NCI-H1436 (cell line): ENCODE data around the gene NR6A1.
A peak's percentile ranks its signal among the peaks of the same experiment; 100 is the strongest.

Experiments
- DNase-seq: peaks from one replicate; lab custom pipeline; 2025; lab: John Stamatoyannopoulos, UW

NR6A1 gene

DNA sequence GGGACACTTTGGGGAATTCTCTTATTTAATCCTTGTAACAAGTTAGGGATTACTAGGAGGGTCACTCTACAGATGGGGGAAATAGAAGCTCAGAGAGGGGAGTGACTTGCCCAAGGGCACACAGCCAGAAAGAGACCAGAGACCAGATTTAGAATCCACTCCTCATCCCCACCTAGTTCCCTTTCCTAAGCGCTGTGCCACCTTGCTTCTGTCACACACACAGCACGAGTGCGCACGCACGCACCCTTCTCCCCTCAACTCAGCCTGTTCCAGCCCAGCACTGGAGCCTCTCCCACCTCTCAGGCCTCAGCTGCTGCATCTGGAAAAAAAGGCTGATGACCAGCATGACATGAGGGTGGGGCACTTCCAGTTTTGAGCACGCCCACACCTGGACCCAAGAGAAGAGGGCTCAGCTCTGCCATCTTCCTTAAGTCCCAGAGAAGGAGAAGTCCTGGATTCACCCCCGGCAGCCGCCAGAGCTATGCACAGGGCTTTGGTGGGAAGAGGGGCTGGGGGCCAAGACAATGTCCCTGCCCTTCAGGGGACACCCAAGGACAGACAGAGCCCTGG is 282.4 kb downstream of the NR6A1 start:
- DNase-seq, result no peak

DNA sequence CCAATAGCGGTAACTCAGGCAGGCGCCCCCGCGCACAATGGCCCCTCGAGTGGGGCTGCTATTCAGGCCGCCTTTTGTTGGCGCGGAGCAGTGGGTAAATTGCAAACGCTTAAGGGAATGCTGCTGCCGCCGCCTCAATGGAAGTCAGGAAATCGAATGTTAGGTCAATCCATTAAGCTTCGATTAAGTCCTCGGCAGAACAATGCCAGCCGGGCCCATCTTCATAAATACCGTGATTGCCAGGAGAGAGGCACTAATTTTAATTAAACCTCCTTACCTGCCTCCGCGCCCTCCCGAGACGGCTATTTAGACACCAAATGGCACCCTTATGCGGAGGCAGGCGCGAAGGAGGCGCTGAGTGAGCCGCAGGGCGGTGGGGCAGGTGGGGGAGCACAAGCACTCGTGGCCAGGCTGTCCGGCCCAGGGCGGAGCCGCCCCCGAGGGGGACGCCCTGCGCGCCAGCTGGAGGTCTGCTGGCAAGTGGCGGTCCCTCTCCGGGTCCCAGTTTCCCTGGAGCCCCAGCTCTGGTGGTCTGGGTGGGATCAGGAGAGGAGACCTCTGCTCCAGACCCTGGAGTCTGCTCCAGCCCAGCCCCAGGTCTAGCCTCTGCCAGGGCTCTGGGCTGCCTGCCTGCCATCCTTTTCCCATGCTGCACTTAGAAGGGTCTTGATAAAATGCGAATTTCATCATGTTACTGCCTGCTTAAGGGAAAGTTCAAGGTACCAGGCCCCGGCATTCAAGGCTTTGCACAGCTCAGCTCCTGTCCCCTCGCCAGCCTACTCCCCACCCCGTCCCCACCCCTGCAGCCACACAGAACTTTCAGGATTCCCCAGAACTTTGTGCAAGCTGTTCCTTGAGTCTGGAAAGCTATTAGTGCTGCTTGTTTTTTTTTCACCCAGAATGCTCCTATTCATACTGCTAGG is 283.6 kb downstream of the NR6A1 start:
- peak; percentile 44 for DNase-seq

DNA sequence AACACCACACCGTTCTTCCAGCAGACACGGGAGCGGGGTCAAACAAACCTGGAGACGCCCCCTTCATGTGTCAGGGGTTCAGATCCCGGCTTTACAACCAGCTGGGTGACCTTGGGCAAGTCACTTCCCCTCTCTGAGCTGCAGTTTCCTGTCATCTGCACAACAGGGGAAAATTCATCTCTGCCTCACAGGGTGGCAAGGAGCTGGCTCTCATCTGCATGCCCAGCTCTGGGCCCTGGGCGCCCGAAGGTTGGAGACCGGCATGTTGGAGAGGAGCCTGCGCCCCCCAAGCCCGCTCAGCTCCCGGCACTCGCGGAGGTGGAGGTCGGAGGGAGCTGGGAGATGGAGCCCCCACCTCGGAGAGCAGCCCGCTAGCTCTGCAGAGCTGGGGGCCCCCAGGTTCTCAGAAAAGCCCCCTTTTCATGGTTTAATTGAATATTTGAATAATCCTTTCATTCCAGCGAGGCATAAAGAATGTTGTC is 284.3 kb downstream of the NR6A1 start:
- no peak for DNase-seq

DNA sequence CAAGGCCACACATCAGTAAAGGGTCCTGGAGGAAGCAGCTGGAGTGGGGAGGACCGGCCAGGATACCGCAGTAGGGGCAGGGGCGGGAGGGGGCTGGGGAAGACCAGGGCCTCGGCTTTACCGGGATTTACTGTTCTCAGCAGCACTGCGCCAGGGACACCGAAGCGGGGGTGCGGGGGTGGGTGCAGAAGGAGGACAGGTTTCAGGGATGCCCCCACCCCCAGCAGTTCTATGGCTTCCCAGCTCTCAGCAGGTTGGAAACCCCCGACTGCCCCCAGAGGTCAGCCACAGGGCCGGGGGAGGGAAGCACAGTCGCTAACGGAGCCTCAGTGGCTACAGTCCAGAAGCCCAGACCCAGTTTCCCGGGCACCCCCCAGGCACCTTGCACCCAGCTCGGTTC is 285.2 kb downstream of the NR6A1 start:
- DNase-seq, result no peak

DNA sequence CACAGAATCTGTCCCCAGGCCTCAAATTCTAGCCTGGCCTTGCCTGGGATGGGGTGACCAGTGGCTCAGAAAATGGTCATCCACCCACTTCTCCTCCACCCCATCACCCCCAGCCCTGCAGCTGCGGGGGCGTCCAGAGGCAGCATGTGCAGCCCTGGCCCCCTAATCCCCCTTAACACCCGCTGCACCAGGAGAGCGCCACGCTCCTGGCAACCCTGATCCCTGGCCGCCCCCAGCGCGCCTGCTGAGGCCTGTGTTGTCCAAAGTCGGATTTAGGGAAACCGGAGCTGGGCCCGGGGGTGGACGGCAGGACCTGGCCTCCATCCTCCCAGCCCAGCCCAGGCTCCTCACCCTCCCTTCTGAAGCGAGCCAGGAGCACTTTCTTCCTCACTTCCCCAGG is 285.9 kb downstream of the NR6A1 start:
- DNase-seq, result no peak

DNA sequence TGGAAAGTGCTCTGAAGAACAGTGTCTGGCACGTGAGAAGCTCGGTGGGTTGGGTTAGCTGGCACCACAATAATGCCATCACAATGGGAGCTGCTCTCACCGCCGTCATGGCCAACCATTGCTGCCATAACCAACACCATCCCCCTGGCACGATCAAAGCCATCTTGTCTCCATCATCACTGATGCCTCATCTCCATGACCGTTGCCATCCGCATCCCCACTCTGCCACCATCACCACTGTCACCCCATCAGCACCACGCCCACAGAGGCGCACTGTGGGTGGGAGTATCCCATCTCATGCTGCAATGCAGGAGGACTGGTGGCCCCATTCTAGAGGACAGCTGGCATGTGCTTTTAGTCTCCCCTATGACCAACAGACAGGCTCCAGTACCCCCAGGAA is 287.6 kb downstream of the NR6A1 start:
- DNase-seq, result no peak

DNA sequence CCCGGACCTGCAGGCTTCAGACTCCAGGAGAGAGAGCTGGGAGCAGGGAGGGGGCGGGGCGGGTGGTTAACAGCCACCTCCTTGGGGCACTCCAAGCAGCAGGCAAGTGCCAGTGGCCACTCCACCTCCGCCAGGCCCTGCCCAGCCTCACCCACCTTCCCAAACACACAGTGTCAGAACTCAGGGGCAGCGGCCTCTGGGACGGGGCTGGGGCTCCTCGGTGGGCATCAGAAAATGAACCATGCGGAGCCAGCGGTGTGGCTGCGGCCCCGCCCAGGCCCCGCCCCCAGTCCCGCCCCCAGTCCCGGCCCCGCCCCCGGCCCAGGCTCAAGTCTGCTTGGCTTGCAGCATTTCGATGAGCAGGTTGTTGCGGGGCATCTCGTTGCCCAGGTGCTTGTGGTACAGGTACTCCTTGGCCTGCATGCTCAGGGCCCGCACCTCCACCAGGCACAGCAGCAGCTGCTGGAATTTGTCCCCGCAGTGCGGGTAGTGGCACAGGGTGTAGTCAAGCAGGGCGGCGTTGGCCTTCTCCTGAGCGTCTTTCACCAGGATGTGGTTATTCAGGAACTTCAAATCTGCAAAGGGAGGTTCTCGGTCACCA is 288.6 kb downstream of the NR6A1 start:
- no peak for DNase-seq

DNA sequence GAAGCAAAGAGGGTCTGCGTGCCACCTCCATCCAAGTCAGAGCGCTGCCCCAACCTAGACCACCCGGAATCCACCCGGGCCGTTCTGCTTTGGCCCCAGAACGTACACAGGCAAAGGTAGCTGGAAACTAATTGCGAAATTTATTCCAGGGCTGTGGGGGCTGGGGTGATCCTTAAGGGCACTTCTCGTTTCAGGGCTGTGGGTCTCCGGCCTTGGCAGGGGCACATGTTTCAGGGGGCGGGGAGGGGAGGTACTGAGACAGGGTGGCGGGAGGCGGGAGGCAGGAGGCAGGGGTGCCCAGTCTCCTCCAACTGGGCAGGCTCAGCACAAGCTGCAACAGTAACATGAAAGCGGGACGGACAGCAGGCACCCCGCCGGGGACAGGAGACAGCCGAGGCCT is 290.0 kb downstream of the NR6A1 start:
- DNase-seq, result no peak

DNA sequence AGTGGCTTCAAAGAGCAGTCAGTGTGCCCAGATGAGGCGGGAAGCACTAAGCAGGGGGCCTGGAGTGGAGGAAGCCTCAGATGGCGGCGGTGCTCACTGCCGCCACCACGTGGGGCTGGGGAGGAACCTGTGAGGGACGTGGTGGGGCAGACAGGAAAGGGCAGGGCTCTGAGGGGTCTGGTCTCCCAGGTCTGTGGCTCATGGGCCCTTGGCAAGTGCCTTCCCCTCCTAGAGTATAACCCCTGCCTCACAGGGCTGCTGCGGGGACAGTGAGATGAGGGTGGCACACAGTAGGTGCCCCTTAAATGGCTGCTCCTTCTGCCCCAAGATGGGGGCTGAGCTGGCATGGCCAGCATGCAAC is 290.5 kb downstream of the NR6A1 start:
- DNase-seq, result peak; percentile 30

DNA sequence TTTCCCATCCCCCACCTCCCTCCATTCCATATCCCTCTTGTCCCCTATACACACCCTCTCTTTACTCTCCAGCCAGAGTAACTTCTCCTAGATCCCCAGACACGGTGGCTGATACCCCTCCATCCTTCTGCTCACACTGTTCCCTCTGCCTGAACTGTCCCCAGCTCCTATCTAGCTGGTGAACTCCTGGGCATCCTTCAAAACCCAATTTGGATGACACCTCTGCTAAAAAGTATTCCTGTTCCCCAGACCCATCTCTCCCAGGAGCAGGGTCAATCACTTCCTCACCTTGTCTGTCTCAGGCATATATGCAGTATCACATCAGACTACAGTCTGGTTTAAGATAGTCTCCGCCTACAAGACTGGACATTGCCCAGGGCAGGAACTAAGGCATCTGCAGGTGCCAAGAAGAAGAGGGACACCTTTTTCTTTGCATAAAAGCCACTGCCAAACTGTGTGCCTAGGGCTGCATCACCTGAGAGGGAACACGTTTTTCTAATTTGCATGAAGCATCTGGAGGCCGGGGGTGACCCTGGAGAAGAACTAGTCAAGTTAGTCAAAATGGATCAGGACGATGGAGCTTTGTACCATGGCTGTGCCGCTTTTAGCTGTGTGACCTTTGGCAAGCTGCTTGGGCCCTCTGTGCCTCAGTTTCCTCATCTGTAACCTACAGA is 291.0 kb downstream of the NR6A1 start:
- no peak for DNase-seq

DNA sequence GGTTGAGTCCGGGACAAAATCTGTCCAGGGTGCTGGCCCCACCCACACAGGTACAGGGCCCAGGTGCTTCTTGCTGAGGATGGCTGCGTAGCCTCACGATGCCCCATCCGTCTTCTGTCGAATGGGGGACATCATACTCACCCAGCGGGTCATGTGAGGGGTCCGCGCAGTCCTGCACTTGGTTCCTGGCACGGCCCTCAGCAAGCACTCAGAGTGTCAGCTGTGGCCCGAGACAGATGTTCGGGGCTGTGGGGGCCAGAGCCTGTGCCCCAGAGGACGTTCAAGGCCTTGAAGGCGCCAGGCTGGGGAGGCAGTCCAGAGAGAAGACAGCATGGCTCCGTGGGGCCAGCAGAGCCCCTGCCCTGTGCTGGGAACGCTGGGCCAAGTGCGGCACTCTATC is 291.7 kb downstream of the NR6A1 start:
- no peak for DNase-seq

DNA sequence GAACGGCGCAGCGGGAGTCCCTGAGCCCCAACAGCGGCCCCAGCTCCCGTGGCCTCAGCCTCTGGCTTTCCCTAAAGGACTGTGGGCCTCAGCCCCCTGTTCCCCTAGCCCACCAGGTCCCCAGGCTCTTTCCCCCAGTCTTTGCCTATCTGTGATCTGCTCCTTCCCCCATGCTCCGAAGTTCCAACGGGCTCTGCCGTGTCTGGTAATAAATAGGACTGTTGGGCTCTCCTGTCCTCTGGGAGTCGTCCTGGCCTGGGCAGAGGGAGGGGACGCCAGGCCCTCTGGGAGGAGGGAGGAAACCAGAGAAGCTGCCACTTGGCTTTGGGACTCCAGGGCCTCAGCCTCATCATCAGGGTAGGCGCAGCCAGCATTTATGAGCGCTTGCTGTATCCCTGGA is 292.8 kb downstream of the NR6A1 start:
- peak; percentile 65 for DNase-seq

DNA sequence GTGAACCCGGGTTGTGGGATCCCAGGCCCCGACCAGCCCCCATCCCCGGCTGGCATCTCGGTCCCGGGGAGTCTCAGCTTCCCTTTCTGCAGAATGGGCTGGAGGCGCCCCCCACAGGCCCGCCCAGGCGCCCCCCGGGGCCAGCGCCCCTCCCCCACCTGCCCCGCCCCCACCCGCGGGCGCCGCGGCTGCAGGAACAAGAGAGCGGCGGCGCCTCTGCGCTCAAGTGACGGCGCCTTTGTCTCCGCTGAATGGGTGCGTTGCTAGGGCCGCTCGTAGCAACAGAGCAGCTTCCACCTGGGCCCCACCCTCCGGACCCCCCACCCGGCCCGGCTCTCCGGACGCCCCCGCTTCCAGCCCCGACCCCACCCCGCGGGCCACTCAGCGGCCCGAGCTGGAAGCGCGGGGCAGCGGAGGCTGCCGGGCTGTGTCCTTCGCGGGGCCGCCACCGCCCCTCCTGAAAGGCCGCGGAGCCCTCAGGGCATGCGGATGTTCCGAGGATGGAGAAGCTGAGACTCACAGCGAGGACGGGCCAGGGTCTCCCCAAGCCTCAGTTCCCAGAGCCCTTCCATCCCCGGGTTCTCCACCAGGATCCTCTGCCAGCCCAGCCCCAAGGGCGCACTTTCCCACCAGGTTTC is 293.3 kb downstream of the NR6A1 start:
- peak; percentile 57 for DNase-seq

DNA sequence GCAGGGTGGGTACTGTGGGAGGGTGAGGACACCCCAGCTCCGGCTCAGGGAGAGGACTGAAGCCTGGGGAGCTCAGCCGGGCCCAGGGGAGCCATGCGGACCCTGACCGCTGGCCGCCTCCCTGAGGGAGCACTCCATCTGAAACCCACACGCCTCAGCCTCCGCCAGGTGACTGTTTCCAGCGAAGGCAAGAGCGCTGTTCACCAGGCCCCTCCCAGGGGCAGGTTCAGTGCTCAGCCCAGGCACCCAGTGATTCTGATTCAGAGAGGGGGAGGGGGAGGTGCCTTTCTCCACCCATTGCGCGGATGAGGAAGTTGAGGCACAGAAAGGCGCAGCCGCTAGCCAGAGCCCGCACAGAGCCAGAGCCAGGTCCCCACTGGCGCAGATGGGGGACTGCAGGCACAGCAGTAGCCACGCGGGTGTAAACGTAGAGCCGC is 293.9 kb downstream of the NR6A1 start:
- peak; percentile 57 for DNase-seq

DNA sequence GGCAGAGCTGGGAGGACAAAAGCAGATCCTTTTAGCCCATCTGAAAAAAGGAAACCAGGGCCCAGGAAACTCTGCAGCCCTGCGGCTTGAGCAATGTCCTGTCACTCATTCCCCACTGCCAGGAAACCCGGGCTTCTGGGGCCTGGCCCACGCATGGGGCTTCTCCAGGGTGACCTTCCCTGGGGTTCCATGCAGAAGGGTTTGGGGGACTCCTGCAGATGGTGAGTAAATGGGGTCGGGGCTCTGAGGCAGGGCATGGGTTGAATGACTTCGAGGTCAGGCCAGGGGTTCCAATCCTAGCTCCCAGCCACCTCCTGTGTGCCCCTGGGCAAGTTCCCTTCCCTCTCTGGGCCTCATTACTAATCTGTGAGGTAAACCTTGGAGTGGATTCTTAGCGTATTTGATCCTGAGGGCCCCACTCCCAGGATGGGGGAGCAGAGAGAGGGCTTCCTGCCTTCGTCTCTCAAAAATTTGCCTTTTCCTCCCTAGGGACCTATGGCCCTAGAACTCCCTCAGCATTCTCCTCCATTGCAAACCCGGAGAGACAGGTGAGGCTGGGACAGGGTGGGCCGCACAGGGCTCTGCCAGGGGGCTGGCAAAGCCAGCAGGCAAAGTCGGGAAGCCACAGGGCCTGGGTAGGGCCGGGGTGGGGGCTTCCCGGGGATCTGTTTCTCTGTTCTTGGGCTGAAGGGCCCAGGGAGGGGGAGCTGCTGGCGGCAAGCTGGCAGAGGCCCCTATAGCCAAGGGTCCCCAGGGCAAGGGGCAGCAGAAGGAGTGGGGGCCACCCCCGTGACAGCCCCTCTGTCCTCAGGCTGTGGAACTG is 295.0 kb downstream of the NR6A1 start:
- DNase-seq, result peak; percentile 20

DNA sequence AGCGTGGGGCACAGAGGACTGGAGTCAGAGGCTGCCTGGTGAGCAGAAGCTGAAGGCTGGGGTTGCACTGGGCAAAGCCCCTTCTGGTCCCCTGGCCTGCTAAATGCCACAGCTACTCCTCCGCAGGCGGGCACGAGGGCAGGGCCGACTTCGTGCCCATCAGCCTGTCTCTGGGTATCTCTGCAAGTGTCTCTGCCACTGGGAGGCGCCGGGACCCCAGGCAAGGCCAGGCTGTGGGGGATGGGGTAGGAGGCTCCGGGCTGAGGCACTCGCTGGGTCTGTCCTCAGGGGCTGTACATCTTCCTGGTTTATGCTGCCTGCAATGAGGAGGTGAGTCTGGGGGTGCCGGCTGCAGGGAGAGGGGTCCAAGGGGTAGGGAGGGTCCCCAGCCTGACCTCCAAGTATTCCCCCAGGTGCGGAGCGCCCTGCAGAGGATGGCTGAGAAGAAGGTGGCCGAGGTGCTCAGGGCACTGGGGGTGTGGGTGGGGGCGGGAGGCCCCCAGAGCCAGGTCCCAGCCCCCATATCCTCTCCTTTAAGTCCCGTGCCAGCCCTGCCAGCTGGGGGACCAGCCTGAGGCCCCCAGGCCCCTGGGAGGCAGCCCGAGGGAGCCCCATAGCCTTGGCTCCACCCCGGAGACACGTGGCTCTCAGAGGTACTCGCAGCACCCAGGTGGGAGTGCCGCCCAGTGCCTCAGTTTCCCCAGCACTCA is 295.8 kb downstream of the NR6A1 start:
- DNase-seq, result no peak

DNA sequence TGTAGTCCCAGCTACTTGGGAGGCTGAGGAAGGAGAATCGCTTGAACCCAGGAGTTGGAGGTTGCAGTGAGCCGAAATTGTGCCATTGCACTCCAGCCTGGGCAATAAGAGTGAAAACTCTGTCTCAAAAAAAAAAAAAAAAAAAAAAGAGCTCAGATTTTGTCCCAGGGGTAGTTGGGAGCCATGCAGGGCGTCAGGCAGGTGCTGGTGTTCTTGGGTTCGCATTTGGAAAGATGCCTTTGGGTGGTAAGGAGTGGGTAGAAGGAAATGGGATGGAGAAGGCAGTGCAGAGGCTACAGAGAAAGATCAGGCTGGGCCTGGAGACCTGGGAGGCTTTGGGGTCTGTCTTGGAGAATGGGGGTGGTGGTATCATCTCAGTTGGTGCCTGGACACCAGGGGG is 297.0 kb downstream of the NR6A1 start:
- no peak for DNase-seq

DNA sequence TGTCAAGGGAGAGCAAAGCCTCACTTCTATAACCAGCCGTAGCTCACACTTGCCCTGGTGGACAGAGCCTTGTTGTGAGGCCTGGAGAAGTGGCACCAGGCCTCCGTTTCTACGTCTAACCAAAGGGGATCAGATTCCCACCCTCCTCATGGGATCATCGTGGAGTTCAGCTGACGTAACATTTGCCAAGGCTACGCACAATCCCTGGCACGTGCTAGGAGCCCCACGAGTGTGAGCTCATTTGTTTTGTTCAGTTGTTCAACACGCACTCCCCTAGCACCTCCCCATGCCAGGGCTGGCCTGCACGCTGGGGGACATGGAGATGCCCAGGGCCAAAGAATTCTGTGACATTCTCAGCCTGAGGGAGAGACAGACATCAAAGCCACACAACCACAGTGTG is 297.8 kb downstream of the NR6A1 start:
- no peak for DNase-seq

DNA sequence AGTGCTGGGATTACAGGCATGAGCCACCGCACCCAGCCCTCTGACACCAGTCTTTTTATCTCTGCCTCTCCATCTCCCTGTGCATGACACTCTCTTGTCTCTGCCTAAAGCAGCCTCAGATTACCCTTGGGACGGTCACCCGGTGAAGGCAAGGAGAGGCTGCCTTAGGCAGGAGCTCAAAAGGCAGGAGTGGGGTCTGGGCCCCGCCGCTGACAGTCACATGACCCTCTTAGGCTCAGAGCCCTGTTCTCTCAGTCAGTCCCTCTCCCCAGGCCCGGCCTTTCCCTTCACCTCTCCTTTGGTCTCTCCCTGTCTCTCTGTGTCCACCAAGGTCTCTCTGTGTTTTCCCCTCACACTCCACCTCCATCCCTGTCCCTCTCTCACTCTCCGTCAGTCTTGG is 298.3 kb downstream of the NR6A1 start:
- DNase-seq, result no peak

DNA sequence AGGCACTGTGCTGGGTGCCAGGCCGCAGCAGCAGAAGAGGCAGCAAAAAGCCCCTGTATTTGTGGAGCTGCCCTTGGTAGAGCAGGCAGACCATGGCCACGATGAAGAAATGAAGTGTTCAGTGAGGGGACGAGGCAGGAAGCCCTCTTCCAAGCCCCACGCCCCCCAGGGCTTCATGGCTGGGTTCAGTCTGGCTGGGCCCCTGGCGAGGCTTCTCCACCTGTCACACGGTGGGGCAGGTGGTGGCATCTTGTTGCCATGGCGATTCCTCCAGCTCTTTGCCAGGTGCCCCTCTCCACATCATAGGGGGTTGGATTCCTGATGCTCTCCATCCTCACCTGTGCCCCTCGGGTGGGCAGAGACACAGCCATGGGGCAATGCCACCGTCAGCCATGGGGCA is 299.4 kb downstream of the NR6A1 start:
- DNase-seq, result no peak

DNA sequence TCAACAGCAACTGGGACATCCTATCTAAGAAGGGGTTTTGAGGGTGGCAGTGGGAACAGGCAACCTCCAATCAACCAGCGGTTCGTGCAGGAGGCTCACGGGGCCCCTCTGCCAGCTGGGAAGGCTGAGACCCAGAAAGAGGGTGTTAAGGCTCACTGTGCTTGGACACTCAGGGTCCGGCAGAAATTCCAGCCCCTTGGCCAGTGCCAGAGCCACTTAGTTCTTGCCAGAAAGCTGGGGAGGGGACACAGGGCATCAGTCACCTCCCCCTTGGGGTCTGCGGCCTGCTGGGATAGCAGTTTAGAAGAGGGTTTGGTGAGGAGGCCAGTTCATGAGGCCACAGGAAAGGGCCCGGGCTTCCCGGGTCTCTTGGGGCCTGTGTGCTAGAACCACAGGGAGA is 300.4 kb downstream of the NR6A1 start:
- no peak for DNase-seq
